Measurements from ENCODE around the gene SDK1.

DNA sequence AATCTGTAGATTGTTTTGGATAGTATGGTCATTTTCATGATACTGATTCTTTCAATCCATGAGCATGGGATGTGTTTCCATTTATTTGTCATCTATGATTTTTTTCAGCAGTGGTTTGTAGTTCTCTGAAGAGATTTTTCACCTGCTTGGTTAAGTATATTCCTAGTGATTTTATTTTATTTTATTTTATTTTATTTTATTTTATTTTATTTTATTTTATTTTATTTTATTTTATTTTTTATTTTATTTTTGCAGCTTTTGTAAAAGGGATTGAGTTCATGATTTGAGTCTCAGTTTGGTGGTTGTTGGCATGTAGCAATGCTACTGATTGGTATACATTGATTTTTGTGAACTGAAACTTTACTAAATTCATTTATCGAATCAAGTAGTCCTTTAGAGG lies 404.2 kb downstream of the SDK1 start:
- TF ChIP-seq, protein P1, sequence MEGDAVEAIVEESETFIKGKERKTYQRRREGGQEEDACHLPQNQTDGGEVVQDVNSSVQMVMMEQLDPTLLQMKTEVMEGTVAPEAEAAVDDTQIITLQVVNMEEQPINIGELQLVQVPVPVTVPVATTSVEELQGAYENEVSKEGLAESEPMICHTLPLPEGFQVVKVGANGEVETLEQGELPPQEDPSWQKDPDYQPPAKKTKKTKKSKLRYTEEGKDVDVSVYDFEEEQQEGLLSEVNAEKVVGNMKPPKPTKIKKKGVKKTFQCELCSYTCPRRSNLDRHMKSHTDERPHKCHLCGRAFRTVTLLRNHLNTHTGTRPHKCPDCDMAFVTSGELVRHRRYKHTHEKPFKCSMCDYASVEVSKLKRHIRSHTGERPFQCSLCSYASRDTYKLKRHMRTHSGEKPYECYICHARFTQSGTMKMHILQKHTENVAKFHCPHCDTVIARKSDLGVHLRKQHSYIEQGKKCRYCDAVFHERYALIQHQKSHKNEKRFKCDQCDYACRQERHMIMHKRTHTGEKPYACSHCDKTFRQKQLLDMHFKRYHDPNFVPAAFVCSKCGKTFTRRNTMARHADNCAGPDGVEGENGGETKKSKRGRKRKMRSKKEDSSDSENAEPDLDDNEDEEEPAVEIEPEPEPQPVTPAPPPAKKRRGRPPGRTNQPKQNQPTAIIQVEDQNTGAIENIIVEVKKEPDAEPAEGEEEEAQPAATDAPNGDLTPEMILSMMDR (IDR thresholded peaks at IDR 0.05) = no peak
- TF ChIP-seq POLR2A (IDR thresholded peaks at IDR 0.05) = no peak
